Skin of body (tissue), 2 donors: ENCODE results near the gene NET1. TPM values are rescaled to one million over a fixed set of nuclear protein-coding genes. Genes with fewer than 3 reads are reported as not detected.
A peak's percentile ranks its signal among the peaks of the same experiment; 100 is the strongest.
"Not testable (repeated sequence)": the region's sequence is repeated elsewhere in the genome, so short reads cannot be mapped to it uniquely, and the experiment has no call there.

Source experiments
- DNase-seq: peaks from one replicate; lab custom pipeline; 2025; lab: John Stamatoyannopoulos, UW
- total RNA-seq: library from RNA; depleted of rRNA; stranded (reverse); fragments of >200 nt; gene quantifications from one replicate; pipeline ENCODE4 v1.2.3, GENCODE V29; 2014

The NET1 gene
- total RNA-seq: 145 TPM

- peak; percentile 85 for DNase-seq
These were observed at the start of gene NET1 for GRCh38 chr10:5412277-5412941. TSS of gene NET1 (plus strand) at chr10:5412557. CDS start at chr10:5412693, 136 bp downstream.

- DNase-seq: no peak
These were observed 49.5 kb upstream of the NET1 start for GRCh38 chr10:5362873-5363272.

GRCh38 chr10:5364374-5364773 is 48.0 kb upstream of the NET1 start:
- no peak for DNase-seq

- DNase-seq: no peak
These were observed 47.4 kb upstream of the NET1 start, which contains the start of gene UCN3 for GRCh38 chr10:5364890-5365338. TSS of gene UCN3 (plus strand) at chr10:5364966. CDS start at chr10:5373721, 8,755 bp downstream.

- no peak for DNase-seq
These were observed 46.4 kb upstream of the NET1 start for GRCh38 chr10:5365928-5366327.

DNA sequence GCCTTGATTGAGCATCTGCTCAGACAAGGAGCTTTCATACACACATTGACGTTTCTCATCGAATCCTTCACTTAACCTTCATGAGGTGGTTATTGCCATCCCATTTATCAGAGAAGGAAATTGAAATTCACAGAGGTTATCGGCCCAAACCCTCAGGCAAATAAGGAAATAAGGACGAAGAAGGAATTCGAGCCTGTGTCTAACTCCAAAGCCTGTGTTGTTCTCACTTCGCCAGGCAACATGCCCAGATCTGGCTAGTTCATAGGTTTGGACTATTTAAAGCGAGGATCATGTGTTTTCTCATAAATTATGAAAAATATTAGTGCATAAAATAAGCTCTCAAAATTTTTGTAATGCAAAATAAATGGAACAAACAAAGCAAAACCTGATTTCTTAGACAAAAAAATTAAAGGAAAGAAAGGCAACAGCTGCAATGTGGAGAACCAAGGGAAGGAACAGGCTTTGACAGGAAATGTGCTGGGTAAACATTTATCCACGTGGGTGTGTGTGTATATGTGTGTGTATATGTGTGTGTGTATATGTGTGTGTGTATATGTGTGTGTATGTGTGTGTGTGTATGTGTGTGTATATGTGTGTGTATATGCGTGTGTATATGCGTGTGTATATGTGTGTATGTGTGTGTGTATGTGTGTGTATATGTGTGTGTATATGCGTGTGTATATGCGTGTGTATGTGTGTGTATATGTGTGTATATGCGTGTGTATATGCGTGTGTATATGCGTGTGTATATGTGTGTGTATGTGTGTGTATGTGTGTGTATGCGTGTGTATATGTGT is 42.8 kb upstream of the NET1 start:
- no peak for DNase-seq

- DNase-seq: no peak
These were observed 41.6 kb upstream of the NET1 start for GRCh38 chr10:5370493-5371352.

DNA sequence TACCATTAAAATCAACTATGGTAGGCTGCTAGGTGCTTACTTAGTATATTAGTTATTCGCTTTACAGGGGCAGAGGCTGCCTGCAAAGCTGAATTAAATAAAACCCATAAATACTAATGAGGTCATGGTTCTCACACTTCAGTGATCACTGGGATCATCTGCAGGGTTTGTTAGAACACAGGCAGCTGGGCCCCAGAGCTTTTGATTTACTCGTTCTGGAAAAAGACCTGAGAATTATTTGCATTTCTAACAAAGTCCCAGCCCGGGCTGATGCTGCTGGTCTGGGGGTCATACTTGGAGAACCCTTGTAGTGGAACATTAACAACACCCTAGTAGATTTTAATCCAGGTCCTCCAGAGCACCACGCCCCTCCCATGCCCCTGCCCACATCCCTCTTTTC is 39.0 kb upstream of the NET1 start:
- no peak for DNase-seq

DNA sequence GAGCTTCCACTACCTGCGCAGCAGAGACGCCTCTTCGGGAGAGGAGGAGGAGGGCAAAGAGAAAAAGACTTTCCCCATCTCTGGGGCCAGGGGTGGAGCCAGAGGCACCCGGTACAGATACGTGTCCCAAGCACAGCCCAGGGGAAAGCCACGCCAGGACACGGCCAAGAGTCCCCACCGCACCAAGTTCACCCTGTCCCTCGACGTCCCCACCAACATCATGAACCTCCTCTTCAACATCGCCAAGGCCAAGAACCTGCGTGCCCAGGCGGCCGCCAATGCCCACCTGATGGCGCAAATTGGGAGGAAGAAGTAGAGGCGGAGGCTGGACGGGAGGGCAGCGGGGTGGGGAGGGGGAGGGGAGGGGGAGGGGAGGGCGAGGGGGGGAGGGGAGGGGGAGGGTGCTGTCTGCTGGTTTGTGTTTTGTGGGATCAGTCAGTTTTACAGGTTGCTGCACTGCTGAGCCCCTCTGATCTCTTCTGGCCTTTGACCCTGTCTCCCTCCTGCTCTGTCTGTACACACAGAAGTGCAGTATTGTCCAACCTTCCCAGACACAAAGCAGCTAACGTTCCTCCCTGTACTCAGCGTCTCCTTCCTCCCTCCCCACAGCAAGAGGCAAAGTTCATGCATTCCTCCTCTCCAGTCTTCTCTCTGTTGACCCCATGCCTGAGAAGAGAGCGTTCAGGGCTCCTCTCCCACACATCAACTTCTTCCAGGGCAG is 38.3 kb upstream of the NET1 start:
- no peak for DNase-seq

GRCh38 chr10:5376450-5376849 is 35.9 kb upstream of the NET1 start:
- DNase-seq: no peak

DNA sequence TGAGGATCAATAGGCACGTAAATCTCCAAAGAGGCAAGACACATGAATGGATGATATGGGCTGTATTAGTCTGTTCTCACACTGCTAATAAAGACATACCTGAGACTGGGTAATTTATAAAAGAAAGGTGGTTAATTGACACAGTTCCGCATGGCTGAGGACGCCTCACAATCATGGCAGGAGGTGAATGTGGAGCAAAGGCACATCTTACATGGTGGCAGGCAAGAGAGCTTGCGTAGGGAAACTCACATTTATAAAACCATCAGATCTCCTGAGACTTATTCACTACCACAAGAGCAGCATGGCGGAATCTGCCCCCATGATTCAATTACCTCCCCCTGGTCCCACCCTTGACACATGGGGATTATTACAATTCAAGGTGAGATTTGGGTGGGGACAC is 33.2 kb upstream of the NET1 start:
- not testable (repeated sequence) for DNase-seq

- DNase-seq: not testable (repeated sequence)
These were observed 32.0 kb upstream of the NET1 start for GRCh38 chr10:5380395-5380794.

GRCh38 chr10:5381187-5381586 is 31.2 kb upstream of the NET1 start:
- DNase-seq: no peak

GRCh38 chr10:5385224-5385623 is 27.1 kb upstream of the NET1 start:
- DNase-seq: no peak

DNA sequence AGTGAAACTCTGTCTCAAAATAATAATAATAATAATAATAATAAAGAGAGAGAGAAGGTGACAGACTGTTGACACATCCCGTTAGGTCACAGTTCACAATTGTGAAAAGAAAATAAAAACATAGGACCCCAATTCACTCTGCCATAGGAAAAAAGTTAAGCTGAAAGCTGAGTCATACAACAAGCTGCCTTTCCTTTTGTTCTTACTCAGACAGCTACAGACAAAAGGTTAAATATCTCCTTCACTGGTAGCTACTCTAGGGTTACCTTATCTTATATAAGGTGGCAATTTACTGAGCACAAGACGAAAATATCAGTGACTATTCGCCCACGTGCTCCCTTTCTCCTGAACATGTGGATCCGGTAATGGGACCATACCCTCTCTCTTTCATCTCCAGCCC is 25.2 kb upstream of the NET1 start:
- no peak for DNase-seq

- DNase-seq: no peak
These were observed 21.7 kb upstream of the NET1 start for GRCh38 chr10:5390607-5391205.

- no peak for DNase-seq
These were observed 20.6 kb upstream of the NET1 start for GRCh38 chr10:5391790-5392189.

DNA sequence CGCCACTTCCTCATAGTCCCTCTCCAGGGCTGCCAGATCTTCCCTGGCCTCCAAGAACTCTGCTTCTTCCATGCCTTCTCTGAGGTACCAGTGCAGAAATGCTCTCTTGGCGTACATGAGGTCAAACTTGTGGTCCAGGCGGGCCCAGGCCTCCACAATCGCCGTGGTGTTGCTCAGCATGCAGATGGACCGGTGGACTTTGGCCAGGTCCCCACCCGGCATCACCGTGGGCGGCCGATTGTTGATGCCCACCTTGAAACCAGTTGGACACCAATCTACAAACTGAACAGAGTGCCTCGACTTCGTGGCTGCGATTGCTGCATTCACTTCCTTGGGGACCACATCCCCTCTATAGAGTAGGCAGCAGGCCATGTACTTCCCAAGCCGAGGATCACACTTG is 18.8 kb upstream of the NET1 start:
- no peak for DNase-seq

GRCh38 chr10:5395168-5395567 is 17.2 kb upstream of the NET1 start:
- no peak for DNase-seq

- no peak for DNase-seq
These were observed 15.6 kb upstream of the NET1 start for GRCh38 chr10:5396556-5397300.
